Islet of Langerhans (tissue), 1 donor: ENCODE measurements around the gene ARHGEF17.

ENCODE experiments used
- FAIRE-seq: peaks from one replicate; lab custom pipeline; 2011; peaks lifted over from hg19 to GRCh38; lab: Jason Lieb, UNC

ARHGEF17 gene

GRCh38 chr11:73331138-73331916 is 23.3 kb downstream of the ARHGEF17 start:
- no peak for FAIRE-seq

GRCh38 chr11:73333173-73333572 is 25.1 kb downstream of the ARHGEF17 start:
- no peak for FAIRE-seq

GRCh38 chr11:73333640-73334383 is 25.7 kb downstream of the ARHGEF17 start:
- no peak for FAIRE-seq

- FAIRE-seq = no peak
Observed at GRCh38 chr11:73334384-73335203, 26.5 kb downstream of the ARHGEF17 start.

GRCh38 chr11:73335204-73335923 is 27.3 kb downstream of the ARHGEF17 start:
- no peak for FAIRE-seq

GRCh38 chr11:73337846-73338245 is 29.8 kb downstream of the ARHGEF17 start:
- no peak for FAIRE-seq

GRCh38 chr11:73338279-73338678 is 30.2 kb downstream of the ARHGEF17 start:
- FAIRE-seq = no peak

- no peak for FAIRE-seq
Observed at GRCh38 chr11:73340164-73340563, 32.1 kb downstream of the ARHGEF17 start.

- no peak for FAIRE-seq
Observed at GRCh38 chr11:73342633-73343032, 34.6 kb downstream of the ARHGEF17 start.

GRCh38 chr11:73343076-73343873 is 35.2 kb downstream of the ARHGEF17 start:
- no peak for FAIRE-seq

- no peak for FAIRE-seq
Observed at GRCh38 chr11:73344191-73344607, 36.1 kb downstream of the ARHGEF17 start.

GRCh38 chr11:73345481-73346160 is 37.5 kb downstream of the ARHGEF17 start:
- no peak for FAIRE-seq

- FAIRE-seq = no peak
Observed at GRCh38 chr11:73346186-73346935, 38.3 kb downstream of the ARHGEF17 start.

- FAIRE-seq = no peak
Observed at GRCh38 chr11:73347067-73347466, 39.0 kb downstream of the ARHGEF17 start.

- FAIRE-seq = no peak
Observed at GRCh38 chr11:73348838-73349237, 40.8 kb downstream of the ARHGEF17 start.

GRCh38 chr11:73349633-73350032 is 41.6 kb downstream of the ARHGEF17 start:
- FAIRE-seq = no peak

- peak; percentile 95 for FAIRE-seq
Observed at GRCh38 chr11:73350908-73351636, 43.0 kb downstream of the ARHGEF17 start.

GRCh38 chr11:73353422-73353821 is 45.3 kb downstream of the ARHGEF17 start:
- FAIRE-seq = no peak

GRCh38 chr11:73355109-73355508 is 47.0 kb downstream of the ARHGEF17 start:
- no peak for FAIRE-seq
